ENCODE results near the gene S100A10.

The S100A10 gene

GRCh38 chr1:151958959-151959358 is 34.7 kb downstream of the S100A10 start:
- no peak for DNase-seq (ENCODE audit: low read depth)
- H3K4me3 ChIP-seq (ENCODE audit: low read depth, low read length), result no peak overlapping the region
- no peak for TF ChIP-seq CTCF (IDR thresholded peaks at IDR 0.05; ENCODE audit: control insufficient read depth, extremely low read depth, insufficient read depth)

GRCh38 chr1:151956957-151957497 is 36.6 kb downstream of the S100A10 start:
- no peak for DNase-seq (ENCODE audit: low read depth)
- no peak for TF ChIP-seq CTCF (IDR thresholded peaks at IDR 0.05; ENCODE audit: control insufficient read depth, extremely low read depth, insufficient read depth)
- H3K4me3 ChIP-seq (ENCODE audit: low read depth, low read length), result no peak overlapping the region

GRCh38 chr1:151953409-151954094 is 40.1 kb downstream of the S100A10 start:
- DNase-seq (ENCODE audit: low read depth), result no peak
- H3K4me3 ChIP-seq (ENCODE audit: low read depth, low read length), result no peak overlapping the region
- no peak for TF ChIP-seq CTCF (IDR thresholded peaks at IDR 0.05; ENCODE audit: control insufficient read depth, extremely low read depth, insufficient read depth)

- no peak for DNase-seq (ENCODE audit: low read depth)
Observed at GRCh38 chr1:151952811-151953210, 40.8 kb downstream of the S100A10 start.

GRCh38 chr1:151949371-151950193 is 44.1 kb downstream of the S100A10 start:
- no peak overlapping the region for H3K4me3 ChIP-seq (ENCODE audit: low read depth, low read length)
- no peak for TF ChIP-seq CTCF (IDR thresholded peaks at IDR 0.05; ENCODE audit: control insufficient read depth, extremely low read depth, insufficient read depth)
- DNase-seq (ENCODE audit: low read depth), result no peak

More at GRCh38 chr1:151952811-151953210, 40.8 kb downstream of the S100A10 start:
- H3K4me3 ChIP-seq (ENCODE audit: low read depth, low read length), result no peak overlapping the region
- TF ChIP-seq CTCF (IDR thresholded peaks at IDR 0.05; ENCODE audit: control insufficient read depth, extremely low read depth, insufficient read depth), result no peak

GRCh38 chr1:151948506-151948905 is 45.2 kb downstream of the S100A10 start:
- no peak for DNase-seq (ENCODE audit: low read depth)
- TF ChIP-seq CTCF (IDR thresholded peaks at IDR 0.05; ENCODE audit: control insufficient read depth, extremely low read depth, insufficient read depth), result no peak
- no peak overlapping the region for H3K4me3 ChIP-seq (ENCODE audit: low read depth, low read length)

All from LNCaP clone FGC (cell line).